NCI-H2227 treated with DMSO at 0.1 percent for 48 hours (cell line): ENCODE data around the gene KRTAP10-8.
"Not testable (repeated sequence)": the region's sequence is repeated elsewhere in the genome, so short reads cannot be mapped to it uniquely, and the experiment has no call there.

ENCODE experiments used
- DNase-seq: peaks from one replicate; lab custom pipeline; 2025; lab: John Stamatoyannopoulos, UW

Gene KRTAP10-8

GRCh38 chr21:44618504-44618903, 6.6 kb downstream of the KRTAP10-8 start:
- DNase-seq = no peak

GRCh38 chr21:44618909-44619308, 7.0 kb downstream of the KRTAP10-8 start:
- no peak for DNase-seq

GRCh38 chr21:44619886-44620285, 8.0 kb downstream of the KRTAP10-8 start:
- no peak for DNase-seq

DNA sequence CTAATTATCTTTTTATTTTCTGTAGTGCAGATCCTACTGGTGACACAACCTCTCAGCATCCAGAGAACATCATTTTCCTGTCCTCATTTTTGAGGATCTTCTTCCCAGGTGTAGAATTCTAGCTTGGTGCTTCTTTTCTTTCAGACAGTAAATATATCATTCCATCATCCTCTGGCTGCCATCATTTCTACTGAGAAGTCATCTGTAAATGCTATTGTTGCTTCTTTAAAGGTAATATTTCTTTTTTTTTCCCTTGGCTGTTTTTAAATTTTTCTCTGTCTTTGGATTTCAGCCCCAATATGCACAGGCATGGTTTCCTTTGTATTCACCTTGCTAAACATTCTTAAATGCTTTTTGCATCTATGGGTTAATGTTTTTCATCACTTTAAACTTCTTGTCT, 11.7 kb downstream of the KRTAP10-8 start:
- DNase-seq = no peak

- DNase-seq = no peak
Measured at GRCh38 chr21:44625756-44626155, 13.9 kb downstream of the KRTAP10-8 start.

GRCh38 chr21:44626262-44626661, 14.4 kb downstream of the KRTAP10-8 start:
- DNase-seq = no peak

- DNase-seq = no peak
Measured at GRCh38 chr21:44626673-44627143, 14.8 kb downstream of the KRTAP10-8 start, which contains the start of gene KRTAP10-9. KRTAP10-9 (plus strand) TSS chr21:44627093; CDS start chr21:44627172, 79 bp downstream.

DNA sequence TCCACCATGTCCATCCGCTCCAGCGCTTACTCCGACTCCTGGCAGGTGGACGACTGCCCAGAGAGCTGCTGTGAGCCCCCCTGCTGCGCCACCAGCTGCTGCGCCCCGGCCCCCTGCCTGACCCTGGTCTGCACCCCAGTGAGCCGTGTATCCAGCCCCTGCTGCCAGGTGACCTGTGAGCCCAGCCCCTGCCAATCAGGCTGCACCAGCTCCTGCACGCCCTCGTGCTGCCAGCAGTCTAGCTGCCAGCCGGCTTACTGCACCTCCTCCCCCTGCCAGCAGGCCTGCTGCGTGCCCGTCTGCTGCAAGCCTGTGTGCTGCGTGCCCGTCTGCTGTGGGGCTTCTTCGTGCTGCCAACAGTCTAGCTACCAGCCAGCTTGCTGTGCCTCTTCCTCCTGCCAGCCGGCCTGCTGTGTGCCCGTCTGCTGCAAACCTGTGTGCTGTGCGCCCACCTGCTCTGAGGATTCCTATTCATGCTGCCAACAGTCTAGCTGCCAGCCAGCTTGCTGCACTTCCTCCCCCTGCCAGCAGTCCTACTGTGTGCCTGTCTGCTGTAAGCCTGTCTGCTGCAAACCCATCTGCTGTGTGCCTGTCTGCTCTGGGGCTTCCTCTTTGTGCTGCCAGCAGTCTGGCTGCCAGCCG, 15.4 kb downstream of the KRTAP10-8 start:
- DNase-seq = not testable (repeated sequence)

- DNase-seq = not testable (repeated sequence)
Measured at GRCh38 chr21:44627831-44628233, 16.0 kb downstream of the KRTAP10-8 start.

DNA sequence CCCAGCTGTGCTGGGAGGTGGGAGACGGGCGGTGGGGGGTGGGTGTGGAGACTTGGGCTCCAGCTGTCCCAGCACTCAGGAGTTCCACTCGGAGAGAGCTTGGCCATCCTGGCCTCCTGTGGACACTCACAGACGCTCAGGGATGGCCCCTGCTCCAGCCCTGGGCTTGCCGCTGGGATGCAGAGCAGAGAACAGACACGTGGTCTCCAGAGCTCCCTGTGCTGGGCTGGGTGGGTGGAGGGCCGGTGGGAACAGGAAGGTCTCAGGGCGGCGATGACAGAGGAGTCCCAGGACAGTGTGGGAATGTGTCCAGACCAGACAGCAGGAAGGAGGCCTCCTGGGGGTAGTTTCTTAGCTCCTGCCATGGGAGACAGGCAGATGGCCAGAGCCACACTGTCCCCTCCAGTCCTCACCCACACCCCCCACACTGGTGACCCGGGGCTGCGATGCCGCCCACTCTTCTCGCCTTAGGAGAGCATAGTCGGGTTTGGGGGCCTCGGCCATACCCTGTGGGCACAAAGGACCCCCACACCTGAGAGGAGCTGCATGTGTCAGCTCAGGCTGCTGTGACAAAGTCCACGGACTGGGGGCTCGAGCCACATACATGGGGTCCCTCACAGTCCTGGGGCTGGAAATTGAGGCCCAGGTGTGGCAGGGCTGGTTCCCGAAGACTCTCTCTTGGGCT, 17.0 kb downstream of the KRTAP10-8 start:
- no peak for DNase-seq

GRCh38 chr21:44630440-44630839, 18.6 kb downstream of the KRTAP10-8 start:
- no peak for DNase-seq

- DNase-seq = no peak
Measured at GRCh38 chr21:44632067-44632466, 20.2 kb downstream of the KRTAP10-8 start.

DNA sequence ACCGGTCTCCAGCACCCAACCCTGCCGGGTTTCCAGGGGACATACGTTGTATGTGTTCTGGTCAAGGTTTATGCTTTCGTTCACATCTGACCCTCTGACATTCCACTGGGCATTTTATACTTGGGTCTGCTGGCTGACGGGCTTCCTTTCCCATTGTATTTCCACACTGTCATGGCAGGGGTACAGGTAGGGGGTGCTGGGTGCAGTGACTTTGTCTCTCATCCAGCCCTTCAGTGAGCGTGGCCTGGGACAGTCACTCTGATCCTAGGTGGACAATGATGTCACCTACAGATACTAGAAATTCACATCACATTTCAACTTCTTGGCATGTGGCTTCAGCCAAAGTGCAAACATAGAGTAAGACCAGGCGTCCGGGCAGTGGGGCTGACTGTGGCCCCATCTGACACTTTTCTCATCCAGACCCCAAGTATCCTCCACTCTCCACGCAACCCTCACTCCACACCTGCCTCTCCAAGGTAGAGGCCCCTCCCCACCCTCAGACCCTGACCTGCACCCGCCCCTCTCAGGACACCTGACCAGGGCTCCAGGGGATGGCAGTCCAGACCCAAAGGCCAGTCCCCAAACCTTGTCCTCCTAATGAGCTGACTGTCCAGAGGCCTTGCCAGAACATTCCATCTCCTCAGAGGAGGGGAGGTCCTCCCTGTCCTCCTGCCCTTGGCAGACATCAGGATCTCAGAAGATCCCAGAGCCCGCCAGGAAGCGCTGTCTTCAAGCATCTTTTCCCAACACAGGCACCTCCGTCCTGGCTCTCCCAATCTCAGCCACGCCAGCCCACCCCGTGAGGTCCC, 24.5 kb downstream of the KRTAP10-8 start:
- DNase-seq = no peak

DNA sequence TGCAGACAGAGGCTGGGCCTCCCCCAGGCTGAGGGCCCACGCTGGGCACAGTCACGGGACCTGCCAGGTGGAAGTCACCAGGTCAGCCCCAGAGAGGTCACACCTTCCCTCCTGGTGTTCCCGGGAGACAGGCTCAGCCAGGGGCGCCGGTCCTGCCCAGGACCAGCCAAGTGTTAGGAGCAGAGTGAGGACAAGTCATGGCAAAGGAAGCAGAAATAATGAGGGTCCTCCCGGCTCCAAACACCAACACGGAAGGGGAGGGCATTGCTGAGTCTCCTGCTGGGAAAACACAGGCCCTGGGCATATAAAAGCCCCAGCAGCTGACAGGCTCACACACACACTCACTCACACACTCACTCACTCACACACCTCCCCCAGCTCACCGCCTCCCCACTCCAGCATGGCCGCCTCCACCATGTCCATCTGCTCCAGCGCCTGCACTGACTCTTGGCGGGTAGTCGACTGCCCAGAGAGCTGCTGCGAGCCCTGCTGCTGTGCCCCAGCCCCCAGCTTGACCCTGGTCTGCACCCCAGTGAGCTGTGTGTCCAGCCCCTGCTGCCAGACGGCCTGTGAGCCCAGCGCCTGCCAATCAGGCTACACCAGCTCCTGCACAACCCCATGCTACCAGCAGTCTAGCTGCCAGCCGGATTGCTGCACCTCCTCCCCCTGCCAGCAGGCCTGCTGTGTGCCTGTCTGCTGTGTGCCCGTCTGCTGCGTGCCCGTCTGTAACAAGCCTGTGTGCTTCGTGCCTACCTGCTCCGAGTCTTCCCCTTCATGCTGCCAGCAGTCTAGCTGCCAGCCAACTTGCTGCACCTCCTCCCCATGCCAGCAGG, 25.4 kb downstream of the KRTAP10-8 start, which contains the start of gene KRTAP10-10:
KRTAP10-10 (plus strand) TSS at position 339 of the 833 bp plus-strand sequence; CDS start at position 401, 62 bp downstream.
- DNase-seq = peak; percentile 80

DNA sequence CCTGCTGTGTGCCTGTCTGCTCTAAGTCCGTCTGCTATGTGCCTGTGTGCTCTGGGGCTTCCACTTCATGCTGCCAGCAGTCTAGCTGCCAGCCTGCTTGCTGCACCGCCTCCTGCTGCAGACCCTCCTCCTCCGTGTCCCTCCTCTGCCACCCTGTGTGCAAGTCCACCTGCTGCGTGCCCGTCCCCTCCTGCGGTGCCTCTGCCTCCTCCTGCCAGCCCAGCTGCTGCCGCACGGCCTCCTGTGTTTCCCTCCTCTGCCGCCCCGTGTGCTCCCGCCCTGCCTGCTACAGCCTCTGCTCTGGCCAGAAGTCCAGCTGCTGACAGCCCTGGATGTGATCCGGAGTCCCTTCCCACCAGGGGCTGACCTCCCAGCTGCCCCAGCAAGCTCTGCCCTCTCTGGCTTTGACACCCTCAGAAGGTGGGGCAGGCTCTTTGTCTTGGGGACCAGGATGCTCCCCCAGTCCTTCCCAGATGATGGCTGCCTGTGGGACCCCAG, 26.0 kb downstream of the KRTAP10-8 start:
- not testable (repeated sequence) for DNase-seq

DNA sequence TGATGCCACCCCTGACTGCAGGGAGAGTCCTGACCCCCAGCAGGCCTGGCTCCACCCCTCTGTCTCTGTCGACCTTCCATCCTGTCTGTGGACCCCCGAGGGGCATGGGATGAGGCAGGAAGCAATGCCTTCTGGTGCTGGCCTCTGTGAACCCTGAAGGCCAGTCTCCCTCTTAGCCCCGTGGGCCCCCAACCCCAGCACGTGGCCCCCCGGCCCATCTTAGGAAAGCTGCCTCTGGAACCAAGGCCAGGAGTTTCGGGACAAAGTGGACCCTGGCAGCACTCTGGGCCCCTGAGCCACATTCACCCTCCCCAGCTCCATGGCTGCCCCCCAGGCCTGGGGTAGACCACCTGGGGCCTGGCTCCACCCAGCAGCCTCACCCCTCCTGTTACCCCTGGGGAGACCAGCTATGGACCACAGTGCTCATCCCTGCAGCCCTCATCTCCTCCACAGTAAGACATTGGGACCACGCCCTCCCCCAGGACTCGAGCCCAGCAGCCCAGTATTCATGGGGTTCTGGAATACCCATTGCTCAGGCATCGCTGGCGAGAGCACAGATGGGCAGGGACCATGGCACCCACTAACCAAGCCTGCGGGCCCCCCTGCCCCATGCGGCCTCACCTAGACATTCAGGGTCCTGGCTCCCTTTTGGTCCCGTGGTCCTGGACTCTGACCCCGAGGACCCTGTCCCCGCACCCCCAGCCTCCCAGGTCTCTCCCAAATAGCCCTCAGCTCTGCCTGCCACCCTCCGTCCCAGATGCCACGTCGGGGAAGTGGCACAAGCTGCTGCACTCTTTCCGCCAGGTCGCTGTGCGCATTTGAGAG, 26.8 kb downstream of the KRTAP10-8 start:
- DNase-seq = not testable (repeated sequence)

- no peak for DNase-seq
Measured at GRCh38 chr21:44639331-44639655, 27.4 kb downstream of the KRTAP10-8 start.

- no peak for DNase-seq
Measured at GRCh38 chr21:44640761-44641160, 28.9 kb downstream of the KRTAP10-8 start.

DNA sequence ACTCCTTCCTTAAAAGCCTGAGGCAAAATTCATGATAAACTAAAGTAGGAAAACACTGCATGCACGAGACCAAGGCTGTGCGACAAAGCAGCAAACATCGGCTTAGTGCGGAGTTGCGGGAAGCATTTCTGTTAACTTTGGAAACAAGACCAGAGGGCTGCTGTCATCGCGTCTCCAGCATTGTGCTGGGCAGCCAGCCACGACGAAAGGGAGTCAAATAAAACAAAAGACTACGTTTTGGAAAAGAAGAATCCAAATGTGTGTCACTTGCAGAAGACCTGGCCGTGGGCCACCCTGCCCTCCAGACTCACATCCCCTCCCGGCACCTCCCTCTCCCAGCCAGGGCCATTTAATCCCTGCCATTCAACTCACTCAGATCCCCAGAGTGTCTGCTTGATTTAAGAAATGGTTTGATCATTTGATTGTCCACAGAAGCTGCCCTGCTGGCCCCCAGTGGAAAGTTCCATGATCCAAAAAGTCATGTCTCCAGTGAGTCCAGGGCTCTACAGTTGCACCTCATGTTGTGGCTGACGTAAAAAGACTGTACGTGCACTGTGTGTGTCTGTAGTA, 31.9 kb downstream of the KRTAP10-8 start:
- no peak for DNase-seq

DNA sequence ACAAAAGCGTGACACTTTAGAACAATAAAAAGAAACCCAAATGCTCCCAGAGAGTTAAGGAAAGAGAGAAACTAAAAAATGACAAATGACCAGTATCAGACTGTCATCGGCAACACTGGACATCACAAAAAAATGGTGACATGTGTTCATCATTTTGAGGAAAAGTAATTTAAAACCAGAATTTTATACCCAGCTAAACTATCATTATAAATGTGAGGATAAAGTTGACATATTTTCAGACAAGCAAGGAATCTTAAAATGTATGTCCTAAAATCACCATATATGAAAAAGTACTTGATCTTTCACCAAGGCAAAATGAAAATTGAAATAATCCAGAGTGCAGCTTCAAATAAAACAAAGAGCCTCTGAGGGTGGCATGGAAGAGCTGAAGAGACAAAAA, 33.0 kb downstream of the KRTAP10-8 start:
- DNase-seq = no peak
